T-cell (primary cell): ENCODE results near the gene PCBP4. TPM values are rescaled to one million over a fixed set of nuclear protein-coding genes. Genes with fewer than 3 reads are reported as not detected.

Experiments
- ATAC-seq, 4 experiments: fragments of 200-7000 bp in 3 of 4; fragments of 150-1000 bp in 1 of 4; cut with Tn5 transposase; replicated peaks in 1 of 4; 1 replicate in 3 of 4; 2 replicates in 1 of 4; pipeline ENCODE4 v1.10.0; 2021; ENCODE audit warnings: moderate library complexity in 3 of 4, mild to moderate bottlenecking in 2 of 4, moderate number of reproducible peaks in 1 of 4
- CTCF ChIA-PET, 2 donors: fragments of 300-600 bp; sonication (Branson Sonifier 250); formaldehyde crosslinking; loops; one replicate each; lab custom pipeline; 2022; ENCODE audit warnings: antibody characterized with exemption in 2 of 2; lab: Charles Lee
- POLR2A ChIA-PET, 2 donors: fragments of 300-600 bp; sonication (Branson Sonifier 250); formaldehyde crosslinking; loops; one replicate each; lab custom pipeline; 2022; ENCODE audit warnings: antibody characterized with exemption in 2 of 2; lab: Charles Lee
- DNase-seq, 35 experiments: peaks; one replicate each; pipeline versions ENCODE4 v3.0.0 to v3.0.0-alpha.2; 2013 to 2023
- H3K27ac ChIP-seq: one replicate; pipeline ENCODE4 v1.5.1; 2013; ENCODE audit warnings: low read length
- H3K27me3 ChIP-seq, 2 experiments: replicated peaks in 1 of 2; 1 replicate in 1 of 2; 2 replicates in 1 of 2; pipeline versions ENCODE4 v1.6.1 to v1.7.0; 2013; ENCODE audit warnings: low read length in 1 of 2, mixed read lengths in 1 of 2; ENCODE audit not compliant: control insufficient read depth in 2 of 2, insufficient read depth in 2 of 2; ENCODE audit errors: extremely low read depth in 1 of 2
- H3K36me3 ChIP-seq, 2 donors: 1 replicate in 1 of 2; 2 replicates in 1 of 2; pipeline versions ENCODE4 v1.6.1 to v1.7.0; 2013; ENCODE audit warnings: low read length in 1 of 2; ENCODE audit not compliant: control insufficient read depth in 2 of 2, insufficient read depth in 1 of 2; ENCODE audit errors: extremely low read depth in 1 of 2
- H3K4me1 ChIP-seq, 2 experiments: 1 replicate in 1 of 2; 2 replicates in 1 of 2; pipeline versions ENCODE4 v1.6.1 to v1.7.0; 2013; ENCODE audit warnings: low read length in 2 of 2, mixed read lengths in 1 of 2; ENCODE audit not compliant: insufficient read depth in 2 of 2, control insufficient read depth in 1 of 2; ENCODE audit errors: extremely low read depth in 1 of 2
- H3K4me3 ChIP-seq, 2 donors: 1 replicate in 1 of 2; 2 replicates in 1 of 2; pipeline versions ENCODE4 v1.5.1 to v1.7.0; 2013; ENCODE audit warnings: mild to moderate bottlenecking in 2 of 2, low read length in 1 of 2, moderate library complexity in 1 of 2; ENCODE audit not compliant: control insufficient read depth in 1 of 2; ENCODE audit errors: extremely low read depth in 1 of 2
- H3K9me3 ChIP-seq: 2 replicates; pipeline ENCODE4 v1.7.0; 2013
- H3K27ac Mint-ChIP-seq, 2 donors: one replicate each; pipeline ENCODE4 v1.8.0; 2020 to 2021; ENCODE audit warnings: mild to moderate bottlenecking in 2 of 2, mixed read lengths in 2 of 2
- H3K27me3 Mint-ChIP-seq, 2 donors: one replicate each; pipeline ENCODE4 v1.8.0; 2021 to 2022; ENCODE audit warnings: mixed read lengths in 2 of 2
- H3K36me3 Mint-ChIP-seq: one replicate; pipeline ENCODE4 v1.8.0; 2021; ENCODE audit warnings: mixed read lengths
- H3K4me1 Mint-ChIP-seq, 3 donors: one replicate each; pipeline ENCODE4 v1.8.0; 2020 to 2022; ENCODE audit warnings: mixed read lengths in 3 of 3, mild to moderate bottlenecking in 1 of 3
- H3K4me3 Mint-ChIP-seq, 3 donors: one replicate each; pipeline ENCODE4 v1.8.0; 2020 to 2022; ENCODE audit warnings: mild to moderate bottlenecking in 3 of 3, mixed read lengths in 3 of 3, moderate library complexity in 3 of 3
- H3K9me3 Mint-ChIP-seq, 3 donors: one replicate each; pipeline ENCODE4 v1.8.0; 2020 to 2022; ENCODE audit warnings: mixed read lengths in 3 of 3
- WGBS: methylation state at CpG from one replicate; pipeline ENCODE4 v1.1.5; 2013; ENCODE audit warnings: missing lambda C conversion rate; ENCODE audit not compliant: insufficient coverage; 5-methylcytosine and 5-hydroxymethylcytosine counted together
- total RNA-seq, 35 experiments: library from RNA in 6 of 35; stranded (reverse) in 6 of 35; fragments of 120-200 nt in 1 of 35; gene quantifications; one replicate each; pipeline versions ENCODE4 v1.2.1 to v1.2.4 and lab custom pipeline; 2013 to 2026

Gene PCBP4
- total RNA-seq, 5 donors from 2014 or later (not counting 1 experiment from before 2014, with no cell fraction given), result 11.7 to 33.3 (median 26.6) TPM

DNA sequence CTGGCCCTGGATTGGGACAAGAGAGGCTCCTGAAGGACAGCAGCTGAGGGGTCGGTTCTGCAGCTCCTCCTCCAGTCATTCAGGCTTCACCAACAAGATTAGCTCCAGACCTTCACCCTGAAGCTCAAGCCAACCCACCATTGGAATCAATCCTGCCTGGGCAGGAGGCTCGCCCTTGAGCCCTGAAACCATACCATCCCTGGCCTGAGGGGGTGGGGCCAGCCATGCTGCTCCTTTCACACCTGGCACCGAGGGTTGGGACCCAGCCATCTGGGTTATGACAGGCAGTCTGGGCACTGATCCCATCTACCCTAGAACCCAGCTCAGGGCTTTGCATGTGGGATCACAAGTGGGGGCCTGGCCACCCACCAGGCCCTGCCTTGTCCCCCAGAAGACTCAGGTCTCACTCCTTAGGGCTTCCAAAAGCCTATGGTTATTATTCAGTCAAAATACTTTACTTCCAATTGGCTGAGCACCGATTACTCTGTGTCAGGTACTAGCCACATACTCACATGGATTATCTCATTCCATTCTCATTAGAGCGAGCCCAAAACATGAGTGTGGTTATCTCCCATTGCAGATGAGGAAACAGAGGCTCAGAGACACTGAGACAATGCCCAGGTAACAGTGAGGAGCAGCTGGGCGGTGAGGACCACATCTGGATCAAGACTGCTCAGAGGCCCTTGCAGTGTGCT, 3.5 kb upstream of the PCBP4 start:
- Mint-ChIP-seq H3K9me3 (no peaks in the 10 kb centered on the region), H3K4me1 (peaks cover 40 to 57% (median 48%) of the 10 kb centered on the region in 3 donors), H3K4me3 (no peak overlapping the region), H3K27ac (peak overlapping the region in 1 of 2 donors; percentile 64), H3K27me3 (no peaks in the 10 kb centered on the region), H3K36me3 (no peaks in the 10 kb centered on the region)
- Histone ChIP-seq H3K27ac (no peak overlapping the region), H3K36me3 (peaks cover 0 to 3% of the 10 kb centered on the region in 2 donors), H3K4me1 (peaks cover 16 to 62% of the 10 kb centered on the region in 2 experiments), H3K9me3 (no peaks in the 10 kb centered on the region), H3K27me3 (no peaks in the 10 kb centered on the region), H3K4me3 (no peak overlapping the region)
- ChIA-PET POLR2A (no interaction called here), CTCF (no interaction called here)
- ATAC-seq (no peak), DNase-seq (no peak)
- WGBS, result 85% methylated on average over 2 of the region's 6 CpGs

- Histone ChIP-seq H3K27ac (no peak overlapping the region), H3K4me3 (no peak overlapping the region), H3K4me1 (peaks cover 13 to 59% of the 10 kb centered on the region in 2 experiments), H3K36me3 (peaks cover 0 to 3% of the 10 kb centered on the region in 2 donors), H3K27me3 (no peaks in the 10 kb centered on the region), H3K9me3 (no peaks in the 10 kb centered on the region)
- H3K36me3 Mint-ChIP-seq, result no peaks in the 10 kb centered on the region
- DNase-seq (no peak), ATAC-seq (no peak)
- 89% methylated on average over 4 of the region's 4 CpGs for WGBS
- H3K27me3 Mint-ChIP-seq, result no peaks in the 10 kb centered on the region
- peak overlapping the region in 1 of 2 donors; percentile 64 for H3K27ac Mint-ChIP-seq
- H3K9me3 Mint-ChIP-seq, result no peaks in the 10 kb centered on the region
- no peak overlapping the region for H3K4me3 Mint-ChIP-seq
- ChIA-PET POLR2A (no interaction called here), CTCF (interaction anchor here in 1 of 2 donors (0.9 kb wide), 1 partner anchor 13 kb away, joined by 3 read pairs; no protein-coding TSS in a partner anchor)
- peaks cover 39 to 57% (median 50%) of the 10 kb centered on the region in 3 donors for H3K4me1 Mint-ChIP-seq
These were observed 2.6 kb upstream of the PCBP4 start for GRCh38 chr3:51969841-51970240.

GRCh38 chr3:51968883-51969678, 1.8 kb upstream of the PCBP4 start:
- H3K27ac Mint-ChIP-seq, result peak overlapping the region; percentile 83 to 85
- WGBS, result 92% methylated on average over 5 of the region's 6 CpGs
- ATAC-seq (no peak), DNase-seq (no peak)
- H3K9me3 Mint-ChIP-seq, result no peaks in the 10 kb centered on the region
- Histone ChIP-seq H3K4me1 (peaks cover 5 to 55% of the 10 kb centered on the region in 2 experiments), H3K27ac (no peak overlapping the region), H3K4me3 (no peak overlapping the region), H3K27me3 (no peaks in the 10 kb centered on the region), H3K36me3 (peaks cover 0 to 3% of the 10 kb centered on the region in 2 donors), H3K9me3 (no peaks in the 10 kb centered on the region)
- H3K4me1 Mint-ChIP-seq, result peaks cover 36 to 54% (median 45%) of the 10 kb centered on the region in 3 donors
- ChIA-PET CTCF (interaction anchor here (0.6 to 0.9 kb wide), 2 partner anchors 13 to 169 kb away, joined by 3 read pairs; no protein-coding TSS in a partner anchor), POLR2A (no interaction called here)
- H3K4me3 Mint-ChIP-seq, result peak overlapping the region; percentile 70 to 90 (median 70)
- H3K36me3 Mint-ChIP-seq, result no peaks in the 10 kb centered on the region
- H3K27me3 Mint-ChIP-seq, result no peaks in the 10 kb centered on the region

- H3K9me3 Mint-ChIP-seq, result no peaks in the 10 kb centered on the region
- H3K9me3 ChIP-seq, result no peaks in the 10 kb centered on the region
- H3K27ac Mint-ChIP-seq, result peak overlapping the region; percentile 61 to 83
- peak overlapping the region in 1 of 2 donors; percentile 46 for H3K4me3 ChIP-seq
- H3K4me3 Mint-ChIP-seq, result peak overlapping the region; percentile 70 to 90 (median 86)
- peaks cover 0 to 3% of the 10 kb centered on the region in 2 donors for H3K36me3 ChIP-seq
- H3K27me3 ChIP-seq, result no peaks in the 10 kb centered on the region
- POLR2A ChIA-PET, result no interaction called here
- no peaks in the 10 kb centered on the region for H3K36me3 Mint-ChIP-seq
- H3K4me1 Mint-ChIP-seq, result peaks cover 31 to 46% (median 37%) of the 10 kb centered on the region in 3 donors
- peaks cover 4 to 47% of the 10 kb centered on the region in 2 experiments for H3K4me1 ChIP-seq
- peak overlapping the region; percentile 52 for H3K27ac ChIP-seq
- 100% methylated on average over 1 of the region's 11 CpGs for WGBS
- H3K27me3 Mint-ChIP-seq, result no peaks in the 10 kb centered on the region
- CTCF ChIA-PET, result interaction anchor here in 1 of 2 donors (1.5 kb wide), 1 partner anchor 26 kb away, joined by 3 read pairs; the partner anchor contains the start of genes PARP3 and RRP9
- no peak for ATAC-seq
- no peak for DNase-seq
These were observed 1.0 kb upstream of the PCBP4 start for GRCh38 chr3:51968170-51968775.

- H3K4me1 ChIP-seq, result peaks cover 4 to 40% of the 10 kb centered on the region in 2 experiments
- no peak overlapping the region for H3K27ac ChIP-seq
- peak overlapping the region; percentile 64 to 81 for H3K27ac Mint-ChIP-seq
- no peaks in the 10 kb centered on the region for H3K27me3 ChIP-seq
- H3K4me3 ChIP-seq, result peak overlapping the region; percentile 53 to 71
- H3K4me3 Mint-ChIP-seq, result peak overlapping the region; percentile 72 to 79 (median 77)
- H3K9me3 ChIP-seq, result no peaks in the 10 kb centered on the region
- WGBS, result 3% methylated on average over 30 of the region's 33 CpGs
- H3K27me3 Mint-ChIP-seq, result no peaks in the 10 kb centered on the region
- ATAC-seq (peak; percentile 67 to 74 (median 68)), DNase-seq (peak in 2 of 35 experiments; percentile 29 to 30)
- no peaks in the 10 kb centered on the region for H3K36me3 Mint-ChIP-seq
- H3K4me1 Mint-ChIP-seq, result peaks cover 28 to 46% (median 33%) of the 10 kb centered on the region in 3 donors
- ChIA-PET CTCF (interaction anchor here in 1 of 2 donors (1.5 kb wide), 1 partner anchor 25 kb away, joined by 3 read pairs; the partner anchor contains the start of genes PARP3 and RRP9), POLR2A (interaction anchor here in 1 of 2 donors (0.6 kb wide), 1 partner anchor 576 kb away, joined by 4 read pairs; no protein-coding TSS in a partner anchor)
- no peaks in the 10 kb centered on the region for H3K9me3 Mint-ChIP-seq
- peaks cover 0 to 3% of the 10 kb centered on the region in 2 donors for H3K36me3 ChIP-seq
These were observed 301 bp downstream of the PCBP4 start for GRCh38 chr3:51966922-51967383.
